Measurements from ENCODE around the gene AMOTL2.

The AMOTL2 gene

GRCh38 chr3:134374105-134374790 lies at the start of gene AMOTL2:
AMOTL2 (minus strand) TSS chr3:134374447; CDS start chr3:134371433, 3,014 bp downstream.
- no peak for DNase-seq

DNA sequence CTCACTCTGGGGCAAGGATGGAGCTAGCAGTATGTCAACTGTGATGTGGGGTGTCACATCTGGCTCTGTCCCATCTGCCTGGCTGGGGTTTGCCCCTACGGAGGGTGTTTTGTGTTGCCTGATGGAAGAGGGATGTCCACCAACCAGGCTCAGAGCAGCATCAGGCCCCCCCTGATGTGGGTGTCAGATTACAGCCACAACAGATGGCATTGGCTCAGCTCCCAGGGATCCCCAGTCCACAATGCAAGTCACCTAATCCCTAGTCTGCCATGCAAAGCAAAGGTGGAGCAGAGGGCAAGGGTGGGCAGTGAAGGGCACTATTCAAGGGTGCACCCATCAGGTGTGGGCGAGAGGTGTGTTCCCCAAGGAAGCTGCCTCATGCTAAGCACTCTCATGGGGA lies 48.9 kb upstream of the AMOTL2 start:
- DNase-seq, result no peak

DNA sequence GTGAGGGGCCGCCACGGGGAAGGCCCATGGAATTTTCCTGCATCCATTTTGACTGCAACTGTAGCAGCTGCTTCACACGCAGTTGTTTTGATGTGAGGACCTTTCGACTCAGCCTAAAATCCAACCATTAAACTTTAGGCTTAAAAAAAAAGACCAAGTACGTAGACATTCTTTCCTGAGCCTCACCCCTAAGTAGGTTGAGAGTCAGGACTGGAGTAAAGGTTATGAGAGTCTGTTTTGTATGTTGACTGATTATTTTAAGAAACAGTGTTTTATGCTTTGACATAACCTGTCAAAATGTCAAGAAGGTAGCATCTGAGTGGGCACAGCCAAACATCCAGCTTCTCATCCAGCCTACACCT lies 45.7 kb upstream of the AMOTL2 start:
- no peak for DNase-seq

- no peak for DNase-seq
Measured at GRCh38 chr3:134419214-134419959, 45.1 kb upstream of the AMOTL2 start.

DNA sequence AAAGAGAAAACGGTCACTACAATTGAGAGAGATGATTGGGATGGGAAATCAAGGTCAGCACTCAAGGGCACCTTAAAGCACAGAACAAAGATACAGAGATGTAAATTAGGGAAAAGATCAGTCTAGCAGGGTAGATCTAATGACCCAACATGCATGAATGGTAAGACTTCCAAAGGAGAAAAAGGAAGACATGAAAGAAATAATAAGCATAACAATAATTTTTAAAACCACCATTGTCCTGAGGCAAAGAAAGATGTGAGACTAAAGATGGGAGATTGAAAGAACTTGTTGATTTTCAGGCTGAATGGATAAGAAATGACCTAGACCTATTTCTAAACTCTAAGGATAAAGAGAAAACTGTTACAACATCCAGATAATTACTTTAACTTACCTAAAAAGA lies 34.8 kb upstream of the AMOTL2 start:
- no peak for DNase-seq

DNA sequence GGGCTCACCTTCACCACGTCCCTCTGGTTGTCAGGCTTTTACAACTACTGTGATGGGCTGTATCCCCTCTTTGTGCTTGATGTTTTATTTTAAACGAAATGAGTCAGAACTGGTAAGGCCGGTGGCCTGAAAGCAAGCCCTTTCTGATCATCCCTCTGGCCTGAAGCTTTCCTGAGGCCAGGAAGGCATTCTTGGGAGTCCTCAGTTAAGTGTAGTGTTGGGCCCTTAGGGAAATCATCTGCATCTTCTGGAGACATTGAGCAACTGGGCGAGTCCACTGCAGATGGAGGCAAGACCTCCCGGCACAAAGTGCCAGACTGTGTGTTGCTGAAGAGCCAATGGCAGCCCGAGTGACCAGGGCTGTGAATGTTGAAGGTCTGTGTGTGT lies 33.0 kb upstream of the AMOTL2 start:
- no peak for DNase-seq

DNA sequence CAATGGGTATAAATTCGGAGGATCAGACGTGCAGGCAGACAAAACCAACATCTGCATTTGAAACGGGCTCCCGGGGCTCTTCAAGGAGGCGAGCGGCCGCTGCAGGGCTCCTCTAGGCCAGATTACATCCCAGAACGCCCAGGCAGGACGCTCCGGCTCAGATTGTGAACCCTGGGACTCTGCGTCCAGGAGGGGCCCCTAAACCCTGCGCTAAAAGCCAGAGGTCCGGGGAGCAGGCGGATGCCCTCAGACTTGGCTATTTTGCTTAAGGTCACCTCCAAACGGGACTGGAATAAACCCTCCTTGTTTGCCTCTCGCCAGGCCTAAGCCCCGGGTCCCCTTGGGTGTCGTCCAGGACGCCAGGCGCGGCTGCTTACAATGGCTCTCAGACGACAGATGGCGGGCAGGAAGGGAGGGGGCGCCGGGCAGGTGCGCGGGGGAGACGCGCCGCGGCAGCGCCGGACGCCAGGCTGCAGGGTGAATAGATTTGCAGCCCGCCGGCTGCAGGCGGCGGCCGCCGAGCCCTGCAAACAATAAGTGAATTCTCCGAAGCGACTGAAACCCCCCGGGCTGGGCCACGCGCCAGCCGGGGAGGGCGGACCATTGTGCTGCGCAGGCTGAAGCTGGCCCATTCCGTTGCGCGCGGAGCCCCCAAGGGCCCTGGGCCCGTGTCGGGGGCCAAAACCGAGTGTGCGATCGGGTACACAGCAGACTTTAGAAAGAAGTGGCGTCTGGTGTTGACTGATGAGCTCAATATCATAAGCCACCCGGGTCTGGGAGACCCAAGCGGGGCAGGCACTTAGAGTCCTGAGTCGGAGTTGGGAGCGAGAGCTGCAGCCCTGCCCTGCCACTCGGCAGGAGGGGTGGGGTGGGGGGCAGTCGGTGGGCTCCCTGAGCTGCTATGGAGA lies 32.3 kb upstream of the AMOTL2 start:
- no peak for DNase-seq

- DNase-seq, result no peak
Measured at GRCh38 chr3:134404366-134404885, 30.2 kb upstream of the AMOTL2 start.

- DNase-seq, result no peak
Measured at GRCh38 chr3:134397755-134398154, 23.5 kb upstream of the AMOTL2 start.

- DNase-seq, result no peak
Measured at GRCh38 chr3:134395103-134395502, 20.9 kb upstream of the AMOTL2 start.

GRCh38 chr3:134394380-134394779 lies 20.1 kb upstream of the AMOTL2 start:
- DNase-seq, result no peak

DNA sequence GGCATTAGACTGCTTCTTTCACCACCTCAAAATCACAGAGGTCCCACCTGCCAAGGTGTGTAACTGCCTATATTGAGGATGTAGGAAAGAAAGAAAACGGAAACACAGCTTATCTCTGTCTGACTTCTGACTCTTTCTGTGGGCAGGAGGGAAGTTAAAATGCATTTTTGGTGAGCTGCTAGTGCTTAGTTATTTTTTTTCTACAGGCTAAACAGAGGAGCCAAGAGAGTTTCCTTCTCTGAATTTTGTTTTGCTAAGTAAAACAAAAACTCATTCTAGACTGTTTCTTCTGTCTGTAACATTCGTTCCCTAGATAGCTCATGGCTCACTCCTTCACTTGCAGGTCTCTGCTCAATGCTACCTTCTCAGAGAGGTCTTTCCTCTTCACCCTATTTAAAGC lies 18.8 kb upstream of the AMOTL2 start:
- DNase-seq, result no peak

DNA sequence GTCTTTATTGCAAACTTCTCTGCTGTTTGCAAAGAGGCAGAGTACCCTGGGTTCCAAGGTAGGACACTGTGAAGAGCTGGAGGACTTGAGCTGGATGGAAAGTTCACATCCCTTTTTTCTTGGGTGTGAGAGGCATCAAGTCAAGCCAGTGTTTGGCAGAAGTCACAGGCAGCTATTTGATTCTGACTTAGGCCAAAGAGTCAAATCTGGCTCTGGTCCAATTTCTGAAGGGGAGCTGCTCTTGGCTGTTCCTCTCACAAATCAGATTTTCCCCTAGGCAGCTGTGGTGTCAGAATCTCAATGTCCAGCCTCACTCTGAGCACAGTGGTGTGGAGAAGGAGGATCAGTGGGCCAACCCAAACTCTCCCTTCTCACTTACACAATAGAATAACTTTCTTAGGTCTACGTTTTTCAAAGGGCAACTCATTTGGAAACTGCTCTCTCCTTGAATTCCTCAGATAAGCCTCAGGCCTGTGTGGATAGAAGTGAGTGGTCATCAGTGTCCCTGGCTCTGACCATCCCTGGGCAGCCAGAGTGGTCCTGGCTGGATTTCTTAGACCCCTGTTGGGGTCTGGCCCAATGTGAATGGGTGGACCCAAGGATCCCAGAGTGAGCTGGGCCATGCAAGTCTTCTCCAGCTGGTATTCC lies 18.2 kb upstream of the AMOTL2 start:
- no peak for DNase-seq

GRCh38 chr3:134389865-134390264 lies 15.6 kb upstream of the AMOTL2 start:
- no peak for DNase-seq

DNA sequence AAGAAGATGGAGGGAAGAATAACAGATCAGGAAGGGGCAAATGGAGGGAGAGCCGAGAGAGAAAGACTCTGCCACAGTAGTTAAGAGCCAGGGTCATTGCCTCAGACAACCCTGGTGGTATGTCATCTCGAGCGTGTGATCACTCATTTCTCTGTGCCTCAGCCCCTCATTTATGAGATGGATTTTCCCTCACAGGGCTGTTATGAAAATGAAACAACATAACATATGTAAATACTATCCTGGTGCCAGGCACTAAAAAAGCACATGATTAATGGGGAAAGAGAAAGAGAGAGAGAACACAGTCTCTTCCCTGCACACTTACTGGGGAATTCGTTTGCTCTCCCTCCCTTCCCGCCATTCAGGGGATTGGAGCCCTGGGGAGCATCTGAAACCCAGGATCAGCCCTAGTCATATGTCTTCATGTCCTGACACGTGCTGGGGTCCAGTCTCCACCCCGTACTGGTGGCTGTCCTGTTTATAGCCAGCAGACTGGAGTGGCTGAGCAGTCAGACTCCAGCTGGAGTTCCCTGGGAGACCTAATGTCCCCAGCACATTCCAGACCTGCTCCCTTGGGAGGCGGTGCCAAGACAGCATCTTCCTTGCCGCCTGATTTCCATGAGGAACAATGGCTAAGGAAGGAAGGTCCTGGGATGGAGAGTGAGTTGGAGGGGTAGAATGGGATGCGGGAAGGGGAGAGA lies 14.7 kb upstream of the AMOTL2 start:
- no peak for DNase-seq

- DNase-seq, result no peak
Measured at GRCh38 chr3:134388292-134388691, 14.0 kb upstream of the AMOTL2 start.

GRCh38 chr3:134387293-134387692 lies 13.0 kb upstream of the AMOTL2 start:
- no peak for DNase-seq

DNA sequence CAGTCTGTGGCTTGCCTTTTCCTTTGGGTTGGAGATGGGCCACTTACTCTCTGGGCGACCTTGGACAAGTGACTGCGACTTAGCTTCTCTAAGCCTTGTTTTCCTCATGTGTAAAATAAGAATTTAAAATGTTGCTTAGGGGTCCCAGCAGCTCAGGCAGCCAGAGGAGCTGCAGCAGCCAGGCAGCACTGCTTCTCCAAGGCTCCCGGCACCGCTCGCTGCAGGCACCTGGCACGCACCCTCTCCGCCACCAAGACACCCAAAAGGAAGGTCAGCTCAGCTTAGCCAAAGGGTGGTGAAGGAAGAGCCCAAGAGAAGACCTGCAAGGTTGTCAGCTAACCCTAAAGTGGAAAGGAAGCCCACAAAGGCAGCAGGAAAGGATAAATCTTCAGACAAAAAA lies 10.7 kb upstream of the AMOTL2 start:
- no peak for DNase-seq

- no peak for DNase-seq
Measured at GRCh38 chr3:134381831-134382442, 7.7 kb upstream of the AMOTL2 start.

GRCh38 chr3:134381076-134381475 lies 6.8 kb upstream of the AMOTL2 start:
- DNase-seq, result no peak

DNA sequence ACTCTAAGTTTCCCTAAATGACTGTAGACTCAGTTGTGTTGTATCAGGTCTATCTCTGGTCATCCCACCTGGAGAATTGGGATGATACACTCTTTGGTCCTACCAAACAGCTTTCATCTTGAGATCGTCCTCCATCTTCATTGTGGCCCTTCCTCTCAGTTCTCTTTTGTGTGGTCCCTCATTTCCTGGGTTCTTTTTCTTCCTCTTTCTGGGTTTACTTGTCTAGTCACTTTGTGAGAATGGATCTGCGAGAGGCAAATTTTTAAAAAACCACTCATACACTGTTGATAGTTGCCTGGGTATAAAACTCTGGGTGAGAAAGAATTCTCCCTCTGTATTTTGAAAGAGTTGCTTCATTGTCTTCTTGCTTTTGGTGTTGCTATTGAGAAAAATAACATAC lies 6.0 kb upstream of the AMOTL2 start:
- DNase-seq, result no peak

DNA sequence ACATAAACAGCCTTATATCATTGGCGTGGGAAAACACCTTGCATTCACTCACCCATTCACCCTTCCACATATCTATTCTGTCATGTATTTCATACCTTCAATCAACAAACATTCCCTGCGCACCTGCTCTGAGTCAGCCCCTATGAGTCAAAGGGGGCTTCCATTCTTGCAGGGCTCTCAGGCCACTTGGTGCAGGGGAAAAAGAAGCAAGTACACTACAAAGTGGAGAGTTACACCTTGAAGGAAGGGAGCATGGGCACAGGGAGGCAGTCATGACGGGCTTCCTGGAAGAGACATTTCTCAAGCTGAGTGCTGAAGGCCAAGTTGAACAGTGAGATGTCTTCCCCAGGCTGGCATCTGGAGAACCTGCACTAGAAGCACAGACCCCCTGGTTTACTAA lies 4.6 kb upstream of the AMOTL2 start:
- no peak for DNase-seq
